NCI-H1417 (cell line): ENCODE data around the gene CTNNA2.

ENCODE experiments used
- DNase-seq, 3 experiments: peaks; one replicate each; lab custom pipeline; 2025; lab: John Stamatoyannopoulos, UW

CTNNA2 gene

GRCh38 chr2:79935046-79935732, 422.3 kb downstream of the CTNNA2 start:
- DNase-seq = no peak

- DNase-seq = peak in 2 of 3 experiments; percentile 3 to 52
Measured at GRCh38 chr2:79935771-79936657, 423.2 kb downstream of the CTNNA2 start.

- no peak for DNase-seq
Measured at GRCh38 chr2:79936715-79937114, 423.9 kb downstream of the CTNNA2 start.

GRCh38 chr2:79938648-79939047, 425.8 kb downstream of the CTNNA2 start:
- DNase-seq = no peak

- DNase-seq = no peak
Measured at GRCh38 chr2:79940364-79940763, 427.5 kb downstream of the CTNNA2 start.

- no peak for DNase-seq
Measured at GRCh38 chr2:79941179-79941578, 428.3 kb downstream of the CTNNA2 start.

GRCh38 chr2:79944205-79944604, 431.4 kb downstream of the CTNNA2 start:
- DNase-seq = no peak

- no peak for DNase-seq
Measured at GRCh38 chr2:79945653-79946445, 433.0 kb downstream of the CTNNA2 start.

- no peak for DNase-seq
Measured at GRCh38 chr2:79947751-79948150, 434.9 kb downstream of the CTNNA2 start.

- no peak for DNase-seq
Measured at GRCh38 chr2:79950526-79950925, 437.7 kb downstream of the CTNNA2 start.

GRCh38 chr2:79952616-79953015, 439.8 kb downstream of the CTNNA2 start:
- no peak for DNase-seq

- no peak for DNase-seq
Measured at GRCh38 chr2:79960035-79960434, 447.2 kb downstream of the CTNNA2 start.

- DNase-seq = no peak
Measured at GRCh38 chr2:79960519-79960918, 447.7 kb downstream of the CTNNA2 start.

- DNase-seq = no peak
Measured at GRCh38 chr2:79964966-79965365, 452.1 kb downstream of the CTNNA2 start.

- DNase-seq = no peak
Measured at GRCh38 chr2:79966369-79966768, 453.5 kb downstream of the CTNNA2 start.

GRCh38 chr2:79966882-79967281, 454.0 kb downstream of the CTNNA2 start:
- DNase-seq = no peak

- DNase-seq = no peak
Measured at GRCh38 chr2:79971807-79972206, 459.0 kb downstream of the CTNNA2 start.

GRCh38 chr2:79972661-79973060, 459.8 kb downstream of the CTNNA2 start:
- no peak for DNase-seq

- no peak for DNase-seq
Measured at GRCh38 chr2:79975791-79976565, 463.1 kb downstream of the CTNNA2 start.

- DNase-seq = no peak
Measured at GRCh38 chr2:79977792-79978191, 464.9 kb downstream of the CTNNA2 start.

- DNase-seq = no peak
Measured at GRCh38 chr2:79980116-79980515, 467.3 kb downstream of the CTNNA2 start.

GRCh38 chr2:79980816-79981215, 468.0 kb downstream of the CTNNA2 start:
- no peak for DNase-seq
